A172 (cell line): ENCODE data around the gene MCF2L. TPM values are rescaled to one million over a fixed set of nuclear protein-coding genes. Genes with fewer than 3 reads are reported as not detected.
A peak's percentile ranks its signal among the peaks of the same experiment; 100 is the strongest.
"Not testable (repeated sequence)": the region's sequence is repeated elsewhere in the genome, so short reads cannot be mapped to it uniquely, and the experiment has no call there.

ENCODE experiments used
- DNase-seq: peaks from one replicate; pipeline ENCODE4 v3.0.0-alpha.2; 2015; ENCODE audit warnings: low spot score
- total RNA-seq: library from RNA; depleted of rRNA; stranded (reverse); fragments of >200 nt; shearing (Covaris generic); gene quantifications from 2 replicates; pipeline ENCODE4 v1.2.3, GENCODE V29; 2014

The MCF2L gene
- total RNA-seq, 1 experiment from 2014 or later, result 12.4 TPM

DNA sequence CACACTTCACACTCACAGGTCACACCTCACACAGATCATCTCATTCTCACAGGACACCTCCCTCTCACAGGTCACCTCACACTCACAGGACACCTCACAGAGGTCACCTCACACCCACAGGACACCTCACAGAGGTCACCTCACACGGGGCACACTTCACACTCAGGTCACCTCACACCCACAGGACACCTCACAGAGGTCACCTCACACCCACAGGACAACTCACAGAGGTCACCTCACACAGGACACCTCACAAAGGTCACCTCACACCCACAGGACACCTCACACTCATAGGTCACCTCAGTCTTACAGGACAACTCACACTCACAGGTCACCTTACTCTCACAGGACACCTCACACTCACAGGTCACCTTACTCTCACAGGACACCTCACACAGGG is 143.5 kb downstream of the MCF2L start:
- DNase-seq, result not testable (repeated sequence)

- no peak for DNase-seq
Measured at GRCh38 chr13:113112893-113113845, 144.2 kb downstream of the MCF2L start.

DNA sequence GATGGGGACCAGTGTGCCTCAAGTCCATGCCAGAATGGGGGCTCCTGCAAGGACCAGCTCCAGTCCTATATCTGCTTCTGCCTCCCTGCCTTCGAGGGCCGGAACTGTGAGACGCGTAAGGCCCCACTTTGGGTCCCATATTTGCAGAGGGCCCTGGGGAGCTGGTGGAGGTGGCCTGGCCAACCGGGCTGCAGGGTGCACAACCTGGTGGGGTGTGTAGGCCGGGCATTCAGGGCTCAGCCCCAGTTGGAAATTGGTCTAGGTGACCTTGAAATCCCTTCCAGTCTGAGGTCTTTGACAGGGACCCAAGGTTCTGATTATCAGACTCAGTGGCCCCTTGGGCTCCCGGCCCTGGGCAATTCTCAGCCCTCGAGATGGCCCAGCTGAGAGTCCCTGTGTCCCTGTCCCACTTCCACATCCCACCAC is 144.8 kb downstream of the MCF2L start:
- no peak for DNase-seq

GRCh38 chr13:113114511-113115362 is 145.7 kb downstream of the MCF2L start:
- no peak for DNase-seq

DNA sequence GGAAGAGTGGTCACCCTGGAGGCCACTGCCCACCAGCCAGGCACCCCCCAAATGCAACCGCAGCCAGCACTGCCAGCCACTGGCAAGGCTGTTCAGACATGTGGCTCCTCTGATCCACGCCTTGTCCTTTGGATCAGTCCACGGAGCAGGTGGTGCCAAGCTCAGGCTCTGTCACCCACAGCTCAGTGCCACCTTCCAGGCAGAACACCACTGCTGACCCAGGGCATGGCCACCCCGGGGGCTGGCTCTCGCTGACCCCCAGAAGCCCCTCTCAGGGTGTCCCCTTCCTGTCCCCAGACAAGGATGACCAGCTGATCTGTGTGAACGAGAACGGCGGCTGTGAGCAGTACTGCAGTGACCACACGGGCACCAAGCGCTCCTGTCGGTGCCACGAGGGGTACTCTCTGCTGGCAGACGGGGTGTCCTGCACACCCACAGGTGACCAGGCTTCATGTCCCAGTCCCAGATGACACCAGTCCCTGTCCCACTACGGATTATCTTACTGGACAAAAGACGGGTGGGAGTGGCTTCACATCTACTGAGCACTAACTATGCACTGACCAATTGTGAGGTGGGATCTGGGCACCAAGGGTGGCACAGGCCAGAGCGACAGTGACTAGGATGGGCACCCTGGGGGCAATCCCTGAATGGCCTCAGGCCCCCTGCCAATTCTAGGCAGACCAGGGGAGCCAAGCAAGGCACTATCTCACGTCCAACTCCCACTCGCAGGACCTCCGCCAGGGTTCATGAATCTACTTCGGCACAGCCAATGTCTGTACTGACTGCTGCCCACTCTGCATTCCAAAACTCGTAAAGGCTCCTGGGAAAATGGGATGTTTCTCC is 146.6 kb downstream of the MCF2L start:
- DNase-seq, result no peak

- DNase-seq, result no peak
Measured at GRCh38 chr13:113116206-113116800, 147.3 kb downstream of the MCF2L start.

GRCh38 chr13:113116871-113117271 is 147.9 kb downstream of the MCF2L start:
- DNase-seq, result no peak

DNA sequence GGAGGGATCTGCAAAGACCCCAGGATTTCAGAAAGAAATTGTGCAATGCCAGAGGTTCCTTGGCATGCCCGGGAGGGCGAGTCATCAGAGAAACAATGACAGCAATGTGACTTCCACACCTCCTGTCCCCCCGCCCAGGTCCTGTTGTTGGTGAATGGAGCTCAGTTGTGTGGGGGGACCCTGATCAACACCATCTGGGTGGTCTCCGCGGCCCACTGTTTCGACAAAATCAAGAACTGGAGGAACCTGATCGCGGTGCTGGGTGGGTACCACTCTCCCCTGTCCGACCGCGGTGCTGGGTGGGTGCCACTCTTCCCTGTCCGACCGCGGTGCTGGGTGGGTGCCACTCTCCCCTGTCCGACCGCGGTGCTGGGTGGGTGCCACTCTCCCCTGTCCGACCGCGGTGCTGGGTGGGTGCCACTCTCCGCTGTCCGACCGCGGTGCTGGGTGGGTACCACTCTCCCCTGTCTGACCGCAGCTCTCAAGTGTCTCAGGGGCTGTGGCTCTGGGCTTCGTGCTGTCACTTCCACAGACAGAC is 148.4 kb downstream of the MCF2L start:
- peak; percentile 32 for DNase-seq

GRCh38 chr13:113117911-113118260 is 148.9 kb downstream of the MCF2L start:
- no peak for DNase-seq

GRCh38 chr13:113118261-113119021 is 149.4 kb downstream of the MCF2L start:
- DNase-seq, result no peak

- DNase-seq, result no peak
Measured at GRCh38 chr13:113119166-113119821, 150.3 kb downstream of the MCF2L start.

GRCh38 chr13:113119822-113120189 is 150.8 kb downstream of the MCF2L start:
- DNase-seq, result no peak

DNA sequence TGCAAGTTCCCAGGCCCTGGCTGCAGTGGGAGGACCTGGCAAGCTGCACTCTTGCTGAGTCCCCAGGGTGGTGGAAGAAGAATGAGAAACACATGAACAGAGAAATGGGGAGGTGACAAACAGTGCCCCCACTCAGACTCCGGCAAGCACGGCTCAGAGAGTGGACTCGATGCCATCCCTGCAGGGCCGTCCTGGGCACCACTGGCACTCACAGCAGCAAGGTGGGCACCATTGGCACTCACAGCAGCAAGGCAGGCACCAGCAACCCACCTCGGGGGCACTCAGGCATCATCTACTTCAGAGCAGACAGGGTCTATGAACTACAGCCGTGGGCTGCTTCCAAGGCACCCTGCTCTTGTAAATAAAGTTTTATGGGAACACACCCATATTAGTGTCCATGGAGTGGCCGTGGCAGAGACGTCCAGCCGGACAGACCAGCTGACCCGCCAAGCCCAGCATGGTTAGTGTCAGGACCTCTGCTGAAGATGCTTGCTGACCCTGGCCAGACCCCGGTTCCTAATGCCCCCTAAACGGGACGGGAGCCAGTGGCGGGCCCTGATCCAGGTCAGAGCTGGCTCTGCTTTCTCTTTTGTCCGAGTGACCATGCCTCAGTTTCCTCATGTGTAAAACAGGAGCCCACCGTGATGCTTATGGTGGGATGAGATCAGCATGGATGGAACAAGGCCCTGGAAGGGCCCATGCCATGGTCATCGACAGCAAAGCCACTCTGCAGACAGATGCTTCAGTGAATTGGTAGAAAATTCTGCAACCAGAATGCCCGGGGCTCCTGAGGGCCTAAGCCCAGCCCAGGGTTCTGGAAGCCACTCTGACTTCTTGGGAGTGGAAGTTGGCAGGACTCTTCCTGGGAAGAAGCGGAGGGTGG is 151.5 kb downstream of the MCF2L start:
- no peak for DNase-seq

GRCh38 chr13:113121183-113121927 is 152.3 kb downstream of the MCF2L start:
- no peak for DNase-seq

DNA sequence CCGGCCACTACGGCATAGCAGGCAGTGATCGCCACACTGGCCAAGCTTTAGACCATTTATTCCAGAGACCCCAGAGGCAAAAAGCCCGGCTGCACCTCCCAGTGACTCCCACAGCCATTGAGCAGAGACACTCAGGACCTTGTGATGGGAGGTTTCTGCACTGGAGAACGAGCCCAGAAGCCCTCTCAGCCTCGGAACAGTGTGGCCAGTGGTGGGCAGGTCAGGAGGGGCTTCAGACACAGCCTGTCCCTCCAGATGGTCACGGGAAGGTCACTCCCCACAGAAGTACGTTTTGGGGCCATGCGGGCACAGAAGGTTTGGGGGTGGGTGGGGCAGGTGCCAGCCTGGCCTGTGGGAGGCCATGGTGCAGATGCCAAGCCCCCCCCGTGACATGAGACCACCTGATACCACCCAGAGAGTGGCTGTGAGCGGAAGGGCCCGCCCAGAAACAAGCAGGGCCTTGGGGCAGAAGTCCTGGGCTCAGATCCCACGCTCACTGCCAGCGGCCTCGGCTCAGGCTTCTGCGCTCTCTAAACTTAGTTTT is 153.0 kb downstream of the MCF2L start:
- DNase-seq, result no peak

DNA sequence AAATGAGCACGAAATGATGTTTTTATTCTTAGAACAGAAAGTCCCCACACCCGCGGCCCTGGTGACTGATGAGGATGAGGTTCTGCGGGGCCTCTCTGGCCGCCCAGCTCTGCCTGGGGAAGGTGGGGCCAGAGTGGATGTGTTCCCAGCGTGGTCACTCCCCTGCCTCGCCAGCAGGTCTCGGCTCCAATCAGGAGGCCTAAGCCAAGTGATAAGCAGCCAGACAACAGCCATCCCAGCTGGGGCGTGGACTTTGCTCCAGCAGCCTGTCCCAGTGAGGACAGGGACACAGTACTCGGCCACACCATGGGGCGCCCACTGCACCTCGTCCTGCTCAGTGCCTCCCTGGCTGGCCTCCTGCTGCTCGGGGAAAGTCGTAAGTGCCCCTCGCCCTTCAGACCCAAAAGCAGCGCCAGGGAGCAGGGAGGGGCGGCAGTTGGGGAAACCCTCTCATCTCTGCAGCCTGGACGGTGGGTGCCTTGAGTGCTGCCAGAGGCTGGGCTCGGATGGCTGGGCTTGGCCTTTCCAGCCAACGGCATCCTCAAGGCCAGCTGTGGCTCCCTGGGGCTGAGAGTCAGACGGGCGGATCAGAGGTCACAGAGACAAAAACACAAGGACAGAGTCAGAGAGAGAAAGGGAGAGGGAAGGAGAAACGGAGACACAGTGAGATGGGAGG is 153.7 kb downstream of the MCF2L start, which contains the start of gene F10:
Gene F10, plus strand, starts transcription at position 250 of the 676 bp plus-strand sequence. Its CDS starts 57 bp downstream, at position 307.
- DNase-seq, result peak; percentile 33
